Tibial artery (tissue), 4 donors: ENCODE data around the gene CACNA1B.
A peak's percentile ranks its signal among the peaks of the same experiment; 100 is the strongest.

Experiments used
- DNase-seq, 2 donors: peaks; one replicate each; pipeline ENCODE4 v3.0.0-alpha.2; 2019
- H3K27ac ChIP-seq, 2 donors: fragments of 200-600 bp; sonication (generic) in 1 of 2; 1 replicate in 1 of 2; 2 replicates in 1 of 2; pipeline ENCODE4 v1.5.1; 2018 to 2019; ENCODE audit warnings: mild to moderate bottlenecking in 1 of 2
- H3K27me3 ChIP-seq, 2 donors: fragments of 200-600 bp; sonication (generic) in 1 of 2; one replicate each; pipeline versions ENCODE4 v1.5.1 to v1.6.0; 2016 to 2019
- H3K36me3 ChIP-seq, 3 donors: fragments of 200-600 bp; sonication (generic) in 2 of 3; one replicate each; pipeline ENCODE4 v1.5.1; 2016 to 2019; ENCODE audit warnings: mild to moderate bottlenecking in 2 of 3
- H3K4me1 ChIP-seq, 4 donors: fragments of 200-600 bp; sonication (generic) in 2 of 4; 1 replicate in 3 of 4; 2 replicates in 1 of 4; pipeline ENCODE4 v1.5.1; 2016 to 2019
- H3K4me3 ChIP-seq, 2 donors: fragments of 200-600 bp; sonication (generic) in 1 of 2; 1 replicate in 1 of 2; 2 replicates in 1 of 2; pipeline ENCODE4 v1.5.1; 2018 to 2019; ENCODE audit warnings: mild to moderate bottlenecking in 2 of 2
- H3K9me3 ChIP-seq, 3 donors: fragments of 200-600 bp; sonication (generic) in 1 of 3; one replicate each; pipeline ENCODE4 v1.5.1; 2016 to 2019
- CTCF ChIP-seq, 2 experiments: fragments of 200-600 bp in 1 of 2; fragments of 450-650 bp in 1 of 2; IDR thresholded peaks; one replicate each; pipeline ENCODE4 v1.5.1; 2017 to 2019; ENCODE audit warnings: antibody characterized with exemption in 2 of 2, mild to moderate bottlenecking in 1 of 2, moderate library complexity in 1 of 2
- intact Hi-C: fragments of 100-400 bp; cut with DNase I; formaldehyde crosslinking; loops from one replicate; pipeline ENCODE4 v1.15.0; 2023; ENCODE audit warnings: low total_unique reads

Gene CACNA1B

GRCh38 chr9:138059196-138059595 lies 181.6 kb downstream of the CACNA1B start:
- Histone ChIP-seq H3K36me3 (no peaks in the 10 kb centered on the region), H3K9me3 (no peaks in the 10 kb centered on the region), H3K4me1 (no peaks in the 10 kb centered on the region), H3K4me3 (no peak overlapping the region), H3K27ac (no peak overlapping the region), H3K27me3 (no peaks in the 10 kb centered on the region)
- TF ChIP-seq CTCF (IDR thresholded peaks at IDR 0.05) = no peak
- intact Hi-C loops = no loop called here
- DNase-seq = peak; percentile 4 to 53

GRCh38 chr9:138060365-138060764 lies 182.8 kb downstream of the CACNA1B start:
- intact Hi-C loops = no loop called here
- Histone ChIP-seq H3K4me3 (no peak overlapping the region), H3K36me3 (no peaks in the 10 kb centered on the region), H3K9me3 (no peaks in the 10 kb centered on the region), H3K4me1 (no peaks in the 10 kb centered on the region), H3K27me3 (peaks cover 0 to 9% of the 10 kb centered on the region in 2 donors), H3K27ac (no peak overlapping the region)
- TF ChIP-seq CTCF (IDR thresholded peaks at IDR 0.05) = no peak
- peak in 1 of 2 donors; percentile 33 for DNase-seq

GRCh38 chr9:138060881-138061280 lies 183.3 kb downstream of the CACNA1B start:
- Histone ChIP-seq H3K4me1 (no peaks in the 10 kb centered on the region), H3K9me3 (no peaks in the 10 kb centered on the region), H3K36me3 (no peaks in the 10 kb centered on the region), H3K4me3 (no peak overlapping the region), H3K27ac (no peak overlapping the region), H3K27me3 (peaks cover 0 to 9% of the 10 kb centered on the region in 2 donors)
- intact Hi-C loops = no loop called here
- no peak for TF ChIP-seq CTCF (IDR thresholded peaks at IDR 0.05)
- peak in 1 of 2 donors; percentile 21 for DNase-seq

- Histone ChIP-seq H3K27ac (no peak overlapping the region), H3K27me3 (peaks cover 0 to 9% of the 10 kb centered on the region in 2 donors), H3K4me1 (no peaks in the 10 kb centered on the region), H3K36me3 (no peaks in the 10 kb centered on the region), H3K4me3 (no peak overlapping the region), H3K9me3 (no peaks in the 10 kb centered on the region)
- DNase-seq = no peak
- TF ChIP-seq CTCF (IDR thresholded peaks at IDR 0.05) = no peak
- intact Hi-C loops = no loop called here
Observed at GRCh38 chr9:138061631-138062030, 184.0 kb downstream of the CACNA1B start.

- peaks cover 0 to 9% of the 10 kb centered on the region in 2 donors for H3K27me3 ChIP-seq
- no peaks in the 10 kb centered on the region for H3K9me3 ChIP-seq
- no peak overlapping the region for H3K27ac ChIP-seq
- TF ChIP-seq CTCF (IDR thresholded peaks at IDR 0.05) = no peak
- DNase-seq = peak in 1 of 2 donors; percentile 28
- H3K4me1 ChIP-seq = no peaks in the 10 kb centered on the region
- intact Hi-C loops = no loop called here
- no peak overlapping the region for H3K4me3 ChIP-seq
- no peaks in the 10 kb centered on the region for H3K36me3 ChIP-seq
Observed at GRCh38 chr9:138062196-138062595, 184.6 kb downstream of the CACNA1B start.

GRCh38 chr9:138063033-138063432 lies 185.5 kb downstream of the CACNA1B start:
- DNase-seq = peak in 1 of 2 donors; percentile 15
- Histone ChIP-seq H3K27ac (no peak overlapping the region), H3K4me3 (no peak overlapping the region), H3K4me1 (no peaks in the 10 kb centered on the region), H3K36me3 (no peaks in the 10 kb centered on the region), H3K9me3 (no peaks in the 10 kb centered on the region), H3K27me3 (peaks cover 0 to 9% of the 10 kb centered on the region in 2 donors)
- intact Hi-C loops = no loop called here
- TF ChIP-seq CTCF (IDR thresholded peaks at IDR 0.05) = no peak
